SK-N-MC (cell line): ENCODE measurements around the gene CACNA1C.

Experiments used
- DNase-seq: peaks from one replicate; pipeline ENCODE4 v3.0.0-alpha.2; 2011; ENCODE audit warnings: low read depth, low spot score
- H3K27ac ChIP-seq: fragments of 200-600 bp; sonication (generic); 2 replicates; pipeline ENCODE4 v1.5.1; 2016; ENCODE audit warnings: mixed run types
- H3K36me3 ChIP-seq: fragments of 200-600 bp; sonication (generic); 2 replicates; pipeline ENCODE4 v1.6.1; 2017; ENCODE audit warnings: antibody characterized with exemption, low read length, mixed read lengths; ENCODE audit not compliant: insufficient read depth
- H3K4me3 ChIP-seq: fragments of 200-600 bp; sonication (generic); 2 replicates; pipeline ENCODE4 v1.5.1; 2016
- H3K9ac ChIP-seq: fragments of 200-600 bp; sonication (generic); 2 replicates; pipeline ENCODE4 v1.8.0; 2017; ENCODE audit warnings: mixed run types, mixed read lengths; ENCODE audit not compliant: insufficient read length
- H3K9me3 ChIP-seq: fragments of 200-600 bp; sonication (generic); 2 replicates; pipeline ENCODE4 v1.6.1; 2017; ENCODE audit warnings: low read depth, mild to moderate bottlenecking, antibody characterized with exemption, low read length, moderate library complexity, mixed read lengths
- EZH2 ChIP-seq: fragments of 200-600 bp; sonication (generic); IDR thresholded peaks from one replicate; pipeline ENCODE4 v1.6.1; 2017; ENCODE audit warnings: antibody characterized with exemption
- FOXP2 ChIP-seq: optimal IDR thresholded peaks from 2 replicates; pipeline ENCODE3; 2011; ENCODE audit warnings: mild to moderate bottlenecking, moderate library complexity; ENCODE audit not compliant: insufficient read depth; ENCODE audit errors: extremely low read length, control extremely low read depth
- POLR2AphosphoS5 ChIP-seq: IDR thresholded peaks from 2 replicates; pipeline ENCODE4 v1.6.1; 2012; ENCODE audit warnings: mild to moderate bottlenecking, low read depth, low read length, borderline replicate concordance

CACNA1C gene

DNA sequence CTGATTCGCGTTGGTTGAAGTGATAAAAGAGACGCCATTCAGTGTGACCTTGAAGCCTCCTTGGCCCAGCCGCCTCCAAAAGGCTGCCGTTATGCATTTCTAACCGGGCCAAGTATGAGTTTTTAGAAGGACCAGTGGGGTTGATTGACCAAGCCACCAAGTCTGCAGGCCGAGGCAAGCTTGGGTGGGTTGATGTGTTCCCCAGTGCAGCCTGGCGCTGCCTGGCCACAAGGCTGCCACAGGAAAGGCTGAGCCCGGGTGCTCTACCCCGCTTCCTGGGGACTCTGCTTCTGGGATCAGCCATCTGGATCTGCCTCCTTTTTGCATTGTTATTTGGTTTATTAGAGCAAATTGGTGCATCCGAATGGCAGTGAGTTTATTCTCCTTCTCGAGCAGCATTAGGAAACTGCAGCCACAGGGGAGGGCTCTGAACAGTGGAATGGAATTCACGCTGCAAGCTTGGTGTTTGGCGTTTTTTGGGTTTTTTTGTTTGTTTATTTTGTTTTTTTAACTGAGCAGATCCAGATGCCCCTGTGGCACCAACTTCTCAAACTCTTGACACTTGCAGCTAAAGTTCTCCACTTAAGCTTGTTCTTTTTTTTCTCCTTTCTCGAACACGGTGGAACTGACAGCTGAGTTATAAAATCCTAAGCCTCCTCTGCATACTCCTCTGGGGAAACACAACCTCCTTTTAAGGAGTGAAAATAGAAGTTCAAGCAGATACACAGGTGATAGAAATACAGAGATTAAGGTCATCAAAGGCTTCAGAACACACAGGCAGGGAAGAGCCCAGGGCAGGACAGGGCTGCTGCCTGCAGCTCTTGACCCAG is 596.6 kb downstream of the CACNA1C start:
- Histone ChIP-seq H3K4me3 (no peak overlapping the region), H3K9me3 (no peaks in the 10 kb centered on the region), H3K9ac (no peak overlapping the region), H3K36me3 (no peaks in the 10 kb centered on the region), H3K27ac (no peak overlapping the region)
- no peak for TF ChIP-seq FOXP2
- no peak for TF ChIP-seq POLR2AphosphoS5
- no peak for TF ChIP-seq EZH2
- no peak for DNase-seq

DNA sequence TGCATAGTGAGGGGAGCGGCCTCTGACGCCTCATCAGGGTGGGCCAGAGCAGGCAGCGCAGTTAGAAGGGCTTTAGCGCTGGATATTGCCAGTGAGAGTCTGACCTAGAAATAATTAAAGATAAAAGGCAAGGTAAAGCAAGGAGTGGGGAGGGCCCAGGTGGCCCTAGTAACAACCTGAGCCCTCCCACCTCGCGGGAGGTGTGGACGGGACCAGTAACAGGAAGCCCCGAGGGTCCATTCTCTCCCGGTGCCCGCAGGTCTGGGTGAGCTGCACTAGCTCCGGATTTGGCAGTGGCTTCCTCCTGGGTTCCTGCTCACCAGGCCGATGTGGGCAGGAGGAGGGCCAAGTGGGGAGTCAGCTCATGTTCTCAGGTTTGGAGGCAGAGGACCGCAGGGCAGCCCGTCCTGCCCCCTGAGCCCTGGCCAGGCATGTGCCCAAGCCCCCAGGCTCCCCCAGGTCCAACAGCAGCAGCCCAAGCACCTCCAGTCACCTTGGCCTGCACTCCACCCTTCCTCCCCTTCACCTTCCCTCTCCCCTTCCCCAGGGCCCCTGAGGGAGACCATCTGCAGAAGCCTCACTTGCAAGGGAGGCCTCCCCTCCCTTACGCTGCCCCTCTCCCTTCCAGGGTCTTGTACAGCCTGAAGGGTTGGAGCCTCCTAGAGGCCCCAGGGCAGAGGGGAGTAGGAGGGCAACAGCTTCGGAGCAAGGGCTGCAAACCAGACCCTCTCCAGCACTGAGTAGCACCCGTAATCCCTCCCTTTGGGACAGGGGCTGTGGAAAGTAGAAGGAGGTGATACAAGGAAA is 597.7 kb downstream of the CACNA1C start:
- H3K36me3 ChIP-seq, result no peaks in the 10 kb centered on the region
- no peak for TF ChIP-seq POLR2AphosphoS5
- TF ChIP-seq EZH2, result no peak
- TF ChIP-seq FOXP2, result no peak
- H3K9me3 ChIP-seq, result no peaks in the 10 kb centered on the region
- H3K4me3 ChIP-seq, result no peak overlapping the region
- no peak overlapping the region for H3K9ac ChIP-seq
- H3K27ac ChIP-seq, result no peak overlapping the region
- DNase-seq, result no peak

DNA sequence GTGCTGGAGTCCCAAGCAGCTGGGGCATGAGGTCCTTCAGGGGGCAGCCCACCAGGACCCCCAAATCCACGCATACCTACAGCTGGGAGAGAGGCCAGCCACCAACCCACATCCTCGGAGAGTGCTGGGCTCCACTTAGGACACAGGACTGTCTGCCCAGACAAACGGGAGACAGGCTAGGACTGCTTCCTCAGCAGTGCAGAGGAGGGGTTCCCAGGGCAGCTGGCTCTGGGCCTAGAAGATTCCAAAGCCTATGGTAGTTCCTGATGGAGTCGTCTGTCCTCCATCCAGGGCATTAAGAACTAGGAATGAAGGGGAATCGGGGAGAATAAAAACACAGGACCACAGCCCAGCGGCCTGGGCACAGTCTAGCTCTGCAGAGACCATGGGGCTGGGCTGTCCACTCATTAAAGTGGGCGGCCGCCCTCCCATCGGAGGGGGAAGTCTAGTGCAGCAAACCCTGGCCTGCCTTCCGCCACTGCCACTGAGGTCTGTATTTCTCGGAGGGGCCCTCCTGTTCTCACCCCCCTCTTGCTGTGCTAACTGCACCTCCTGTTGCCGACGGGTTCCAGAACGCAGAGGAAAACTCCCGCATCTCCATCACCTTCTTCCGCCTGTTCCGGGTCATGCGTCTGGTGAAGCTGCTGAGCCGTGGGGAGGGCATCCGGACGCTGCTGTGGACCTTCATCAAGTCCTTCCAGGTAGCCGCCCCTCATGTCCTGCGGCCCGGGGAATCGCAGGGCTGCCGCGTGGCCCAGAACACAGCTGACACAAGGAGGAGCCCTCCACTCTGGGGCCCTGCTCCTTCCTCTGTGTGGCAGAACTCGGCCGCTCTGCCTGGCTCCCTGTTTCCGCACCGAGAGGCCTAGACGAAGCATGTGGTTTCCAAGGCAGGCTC is 598.5 kb downstream of the CACNA1C start:
- H3K27ac ChIP-seq, result no peak overlapping the region
- no peak overlapping the region for H3K9ac ChIP-seq
- no peaks in the 10 kb centered on the region for H3K36me3 ChIP-seq
- TF ChIP-seq FOXP2 (no peak), POLR2AphosphoS5 (no peak), EZH2 (no peak)
- DNase-seq, result no peak
- H3K4me3 ChIP-seq, result no peak overlapping the region
- H3K9me3 ChIP-seq, result no peaks in the 10 kb centered on the region

DNA sequence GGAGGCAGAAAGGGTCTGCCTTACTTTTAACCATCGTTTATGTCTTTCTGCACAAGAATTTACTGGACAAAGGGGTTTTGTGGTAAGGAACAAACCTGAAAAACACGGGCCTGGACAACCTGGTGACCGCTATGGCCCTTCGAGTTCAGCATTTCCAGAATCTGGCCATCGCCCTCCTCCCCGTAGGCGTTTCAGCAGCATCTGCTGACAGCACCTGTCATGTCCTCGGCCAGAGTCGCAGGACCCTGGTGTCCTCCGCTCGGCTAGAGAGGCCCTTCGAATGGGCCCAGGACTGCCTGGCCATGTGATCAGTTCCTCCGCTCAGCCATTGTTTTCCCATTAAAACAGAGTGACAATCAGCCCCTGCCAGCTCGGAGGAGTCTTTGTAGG is 599.2 kb downstream of the CACNA1C start:
- Histone ChIP-seq H3K27ac (no peak overlapping the region), H3K4me3 (no peak overlapping the region), H3K9me3 (no peaks in the 10 kb centered on the region), H3K36me3 (no peaks in the 10 kb centered on the region), H3K9ac (no peak overlapping the region)
- DNase-seq, result no peak
- TF ChIP-seq POLR2AphosphoS5 (no peak), EZH2 (no peak)

DNA sequence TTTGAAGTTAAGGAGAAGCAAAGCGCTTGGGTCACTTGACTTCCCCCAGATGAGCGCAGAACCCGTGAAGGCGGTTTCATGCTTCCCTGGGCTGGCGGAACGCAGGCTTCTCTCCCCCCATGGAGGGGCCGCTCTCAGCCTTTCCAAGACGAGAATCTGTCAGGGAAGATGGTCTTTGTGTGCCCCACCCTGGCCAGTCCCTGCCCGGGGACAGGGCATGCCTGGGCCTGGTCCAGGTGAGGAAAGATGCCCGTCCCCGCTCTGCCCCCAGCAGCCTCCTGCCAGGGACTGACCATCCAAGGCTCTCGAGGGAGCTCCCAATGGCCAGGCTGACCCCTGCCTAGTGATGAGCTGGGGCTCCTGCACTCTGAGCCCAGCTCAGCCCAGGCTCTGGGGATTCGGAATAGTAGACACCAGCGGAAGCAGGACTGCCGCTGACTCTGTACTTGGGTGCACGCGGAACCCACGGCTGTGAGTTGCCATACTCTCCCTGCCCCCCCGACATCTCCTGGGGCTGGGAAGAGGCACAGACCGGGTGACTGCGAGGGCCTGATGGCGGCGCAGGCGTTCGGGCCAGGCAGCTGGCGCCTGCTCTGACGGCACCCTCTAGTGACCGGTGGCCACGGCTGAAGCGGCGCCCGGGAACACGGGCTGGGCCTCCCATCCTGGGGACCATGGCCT is 599.8 kb downstream of the CACNA1C start:
- H3K9me3 ChIP-seq, result no peaks in the 10 kb centered on the region
- H3K36me3 ChIP-seq, result no peaks in the 10 kb centered on the region
- no peak overlapping the region for H3K4me3 ChIP-seq
- no peak overlapping the region for H3K27ac ChIP-seq
- H3K9ac ChIP-seq, result no peak overlapping the region
- no peak for DNase-seq
- TF ChIP-seq FOXP2, result no peak

DNA sequence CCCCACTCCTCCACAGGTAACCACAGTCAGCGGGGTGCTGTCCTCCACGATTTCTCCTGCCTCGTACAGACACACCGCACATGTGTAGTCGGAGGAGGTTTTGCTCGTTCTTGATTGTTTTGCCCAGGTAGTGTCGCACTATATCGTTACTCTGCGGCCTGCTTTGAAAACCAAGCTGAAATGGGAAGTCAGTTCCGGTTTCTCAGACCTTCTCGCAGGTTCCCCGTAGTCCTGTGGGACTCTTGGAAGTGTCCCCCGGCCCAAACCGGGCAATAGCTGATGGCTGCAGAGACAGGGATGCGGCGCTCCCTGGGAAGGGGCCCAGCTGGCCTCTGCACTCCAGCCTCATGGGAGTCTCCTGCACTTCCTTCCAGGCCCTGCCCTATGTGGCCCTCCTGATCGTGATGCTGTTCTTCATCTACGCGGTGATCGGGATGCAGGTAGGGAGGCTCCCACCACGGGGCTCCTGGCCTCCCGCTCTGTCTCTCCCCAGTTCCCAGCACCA is 600.7 kb downstream of the CACNA1C start:
- no peak overlapping the region for H3K4me3 ChIP-seq
- no peak for DNase-seq
- H3K9ac ChIP-seq, result no peak overlapping the region
- H3K36me3 ChIP-seq, result no peaks in the 10 kb centered on the region
- no peak for TF ChIP-seq EZH2
- no peak overlapping the region for H3K27ac ChIP-seq
- no peaks in the 10 kb centered on the region for H3K9me3 ChIP-seq

DNA sequence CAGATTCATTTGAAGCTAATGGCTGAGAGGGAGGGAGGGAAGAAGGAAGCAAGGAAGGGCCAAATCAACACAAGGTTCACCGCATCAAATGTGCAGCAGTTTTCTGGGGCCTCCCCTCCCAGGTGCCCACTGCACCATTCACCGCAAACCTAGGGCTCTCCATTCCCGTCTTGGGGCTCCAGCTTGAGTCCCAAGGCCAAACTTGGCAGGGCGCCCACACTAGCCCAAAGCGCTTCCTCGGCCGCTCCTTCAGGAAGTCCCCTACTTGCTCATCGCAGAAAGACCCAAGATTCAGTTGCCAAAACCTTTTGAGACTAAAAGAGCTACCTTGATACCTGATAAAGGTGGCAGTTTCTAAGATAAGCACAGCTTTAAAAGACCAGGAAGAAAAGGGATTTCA is 601.5 kb downstream of the CACNA1C start:
- Histone ChIP-seq H3K36me3 (no peaks in the 10 kb centered on the region), H3K9me3 (no peaks in the 10 kb centered on the region), H3K4me3 (no peak overlapping the region), H3K27ac (no peak overlapping the region), H3K9ac (no peak overlapping the region)
- TF ChIP-seq POLR2AphosphoS5, result no peak
- TF ChIP-seq EZH2, result no peak
- no peak for TF ChIP-seq FOXP2
- DNase-seq, result no peak

DNA sequence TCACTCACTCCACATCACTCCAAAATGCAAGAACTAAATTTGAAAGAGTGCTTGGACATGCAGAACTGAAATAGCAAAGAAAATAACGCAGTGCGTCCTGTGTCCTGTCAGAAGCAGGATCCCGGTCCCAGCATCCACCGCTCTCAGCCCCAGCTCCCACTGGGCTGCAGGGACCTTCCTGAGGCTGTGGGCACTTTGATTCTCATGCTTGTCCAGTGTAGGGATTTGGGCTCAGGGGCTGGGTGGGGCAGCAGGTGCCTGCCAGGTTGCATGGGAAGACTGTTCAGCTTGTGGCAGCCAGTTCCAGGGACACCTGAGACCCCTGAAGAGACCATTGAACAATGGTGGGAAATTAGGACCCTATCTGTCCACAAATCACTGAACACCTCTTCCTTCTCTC is 602.0 kb downstream of the CACNA1C start:
- TF ChIP-seq POLR2AphosphoS5 (no peak), FOXP2 (no peak), EZH2 (no peak)
- Histone ChIP-seq H3K9me3 (no peaks in the 10 kb centered on the region), H3K4me3 (no peak overlapping the region), H3K36me3 (no peaks in the 10 kb centered on the region), H3K9ac (no peak overlapping the region), H3K27ac (no peak overlapping the region)
- DNase-seq, result no peak
